ENCODE measurements around the gene POLE. TPM values are rescaled to one million over a fixed set of nuclear protein-coding genes. Genes with fewer than 3 reads are reported as not detected.

The POLE gene
- total RNA-seq, 1 experiment from 2014 or later, result 96.1 TPM

DNA sequence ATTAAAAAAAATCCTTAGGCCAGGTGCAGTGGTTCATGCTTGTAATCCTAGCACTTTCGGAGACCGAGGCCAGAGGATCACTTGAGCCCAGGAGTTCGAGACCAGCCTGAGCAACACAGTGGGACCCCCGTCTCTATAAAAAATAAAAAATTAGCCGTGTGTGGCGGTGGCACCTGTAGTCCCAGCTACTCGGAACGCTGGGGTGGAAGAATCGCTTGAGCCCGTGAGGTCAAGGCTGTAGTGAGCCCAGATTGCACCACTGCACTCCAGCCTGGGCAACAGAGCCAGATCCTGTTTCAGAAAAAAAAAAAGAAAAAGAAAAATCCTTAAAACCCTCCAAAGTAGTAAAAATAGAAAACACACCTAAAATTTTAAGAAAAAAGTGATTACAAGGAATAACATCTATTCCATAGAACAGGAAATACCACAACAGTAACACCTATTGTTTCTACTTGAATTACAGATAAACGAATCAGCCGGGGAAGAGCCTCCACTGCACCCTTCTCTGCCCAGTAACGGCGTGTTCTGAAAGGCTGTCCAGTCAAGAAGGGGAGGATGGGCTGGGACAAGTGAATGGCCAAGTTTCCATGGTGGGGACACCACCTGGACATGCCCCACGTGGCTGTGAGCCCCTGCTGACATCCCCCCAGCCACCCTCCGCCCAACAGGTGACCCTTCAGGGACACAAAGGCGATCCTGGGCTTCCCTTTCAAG lies 17.8 kb downstream of the POLE start:
- POLR2A ChIA-PET (ENCODE audit: unreplicated experiment), result no interaction called here
- no peaks in the 10 kb centered on the region for H3K4me1 ChIP-seq (ENCODE audit: insufficient read depth, low read length)

DNA sequence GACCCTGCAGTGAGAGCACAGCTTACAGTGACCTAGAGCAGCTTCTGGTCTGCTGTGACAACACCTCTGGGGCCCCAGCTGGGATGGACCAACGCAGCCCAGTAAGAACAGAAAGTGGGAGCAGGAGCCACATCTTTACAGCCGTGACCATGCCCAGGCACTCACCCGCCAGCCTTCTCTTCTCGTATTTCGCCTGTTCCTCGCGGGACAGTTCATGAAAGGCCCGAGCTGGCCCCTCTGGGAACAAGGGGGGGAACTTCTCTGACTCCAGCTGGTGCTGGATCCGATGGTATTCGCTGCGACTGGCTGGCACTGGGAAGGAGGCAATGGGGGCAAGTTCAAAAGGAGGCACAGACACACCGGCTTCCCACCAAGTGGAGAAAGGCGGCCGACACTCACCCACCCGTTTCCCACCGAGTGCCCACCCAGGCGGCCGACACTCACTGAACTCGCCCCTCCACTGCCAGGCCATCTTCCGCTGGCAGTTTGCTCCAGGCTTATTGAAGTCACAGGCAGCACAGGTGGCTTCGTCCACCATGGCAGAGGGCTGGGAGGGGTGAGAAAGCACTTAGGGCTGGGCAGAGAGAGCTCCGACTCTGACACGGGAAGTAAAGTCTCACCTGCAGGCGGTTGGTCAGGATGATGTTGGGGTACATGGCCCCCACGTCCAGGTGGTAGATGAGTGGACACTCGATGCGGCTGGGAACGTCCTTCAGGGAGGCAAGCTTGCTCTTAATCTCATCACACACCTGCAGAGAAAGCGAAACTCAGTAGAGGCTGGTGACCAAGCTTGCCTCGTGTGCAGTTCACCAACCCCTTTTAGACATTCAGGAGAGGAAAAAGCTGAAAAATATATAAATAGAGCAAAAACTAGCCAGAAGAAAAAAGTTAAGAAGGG lies 18.7 kb downstream of the POLE start:
- TF ChIP-seq, protein P1, sequence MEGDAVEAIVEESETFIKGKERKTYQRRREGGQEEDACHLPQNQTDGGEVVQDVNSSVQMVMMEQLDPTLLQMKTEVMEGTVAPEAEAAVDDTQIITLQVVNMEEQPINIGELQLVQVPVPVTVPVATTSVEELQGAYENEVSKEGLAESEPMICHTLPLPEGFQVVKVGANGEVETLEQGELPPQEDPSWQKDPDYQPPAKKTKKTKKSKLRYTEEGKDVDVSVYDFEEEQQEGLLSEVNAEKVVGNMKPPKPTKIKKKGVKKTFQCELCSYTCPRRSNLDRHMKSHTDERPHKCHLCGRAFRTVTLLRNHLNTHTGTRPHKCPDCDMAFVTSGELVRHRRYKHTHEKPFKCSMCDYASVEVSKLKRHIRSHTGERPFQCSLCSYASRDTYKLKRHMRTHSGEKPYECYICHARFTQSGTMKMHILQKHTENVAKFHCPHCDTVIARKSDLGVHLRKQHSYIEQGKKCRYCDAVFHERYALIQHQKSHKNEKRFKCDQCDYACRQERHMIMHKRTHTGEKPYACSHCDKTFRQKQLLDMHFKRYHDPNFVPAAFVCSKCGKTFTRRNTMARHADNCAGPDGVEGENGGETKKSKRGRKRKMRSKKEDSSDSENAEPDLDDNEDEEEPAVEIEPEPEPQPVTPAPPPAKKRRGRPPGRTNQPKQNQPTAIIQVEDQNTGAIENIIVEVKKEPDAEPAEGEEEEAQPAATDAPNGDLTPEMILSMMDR (conservative IDR thresholded peaks at IDR 0.05; ENCODE audit: low read depth, low read length), result no peak
- TF ChIP-seq EZH2phosphoT487 (IDR thresholded peaks at IDR 0.05; ENCODE audit: borderline replicate concordance, low read length), result no peak
- TF ChIP-seq EZH2 (IDR thresholded peaks at IDR 0.05; ENCODE audit: low read length, unreplicated experiment), result no peak
- H3K27ac ChIP-seq (ENCODE audit: low read length), result no peak overlapping the region
- H3F3A ChIP-seq (ENCODE audit: low read length, unreplicated experiment), result no peaks in the 10 kb centered on the region
- H2AFZ ChIP-seq (ENCODE audit: low read length), result no peak overlapping the region
- H3K36me3 ChIP-seq (ENCODE audit: low read depth, low read length), result peaks cover 55% of the 10 kb centered on the region
- CTCF ChIA-PET, result no interaction called here
- no peak for DNase-seq
- H3K27me3 ChIP-seq (ENCODE audit: low read length), result no peaks in the 10 kb centered on the region
- POLR2A ChIA-PET (ENCODE audit: unreplicated experiment), result no interaction called here
- no TSS peak for BruUV-seq (replicated peaks)
- H3K9me3 ChIP-seq (ENCODE audit: low read length), result no peaks in the 10 kb centered on the region
- no peak for ATAC-seq
- no peaks in the 10 kb centered on the region for H3K9me2 ChIP-seq (replicated peaks; ENCODE audit: low read length)
- H3K4me1 ChIP-seq (ENCODE audit: insufficient read depth, low read length), result no peaks in the 10 kb centered on the region
- no peak overlapping the region for H3K4me2 ChIP-seq (ENCODE audit: low read length)
- intact Hi-C loops (cut with micrococcal nuclease), result no loop called here
- no peaks in the 10 kb centered on the region for H3K79me2 ChIP-seq (ENCODE audit: low read length)
- H4K20me1 ChIP-seq (ENCODE audit: low read length), result no peaks in the 10 kb centered on the region
- H3K9ac ChIP-seq (ENCODE audit: low read length), result no peak overlapping the region
- no peak overlapping the region for H3K4me3 ChIP-seq (ENCODE audit: low read length)

More for the DNA sequence above, 17.8 kb downstream of the POLE start:
- TF ChIP-seq EZH2phosphoT487 (IDR thresholded peaks at IDR 0.05; ENCODE audit: borderline replicate concordance, low read length) (no peak), EZH2 (IDR thresholded peaks at IDR 0.05; ENCODE audit: low read length, unreplicated experiment) (no peak)
- TF ChIP-seq, protein P1 (conservative IDR thresholded peaks at IDR 0.05; ENCODE audit: low read depth, low read length), result no peak
- H3K4me3 ChIP-seq (ENCODE audit: low read length), result no peak overlapping the region
- no peak overlapping the region for H3K27ac ChIP-seq (ENCODE audit: low read length)
- H3K4me2 ChIP-seq (ENCODE audit: low read length), result no peak overlapping the region
- no peaks in the 10 kb centered on the region for H3K27me3 ChIP-seq (ENCODE audit: low read length)
- peaks cover 48% of the 10 kb centered on the region for H3K36me3 ChIP-seq (ENCODE audit: low read depth, low read length)
- no peaks in the 10 kb centered on the region for H4K20me1 ChIP-seq (ENCODE audit: low read length)
- no peaks in the 10 kb centered on the region for H3K9me2 ChIP-seq (replicated peaks; ENCODE audit: low read length)
- CTCF ChIA-PET, result no interaction called here
- H3K9ac ChIP-seq (ENCODE audit: low read length), result no peak overlapping the region
- no peaks in the 10 kb centered on the region for H3K79me2 ChIP-seq (ENCODE audit: low read length)
- ATAC-seq, result no peak
- no peak overlapping the region for H2AFZ ChIP-seq (ENCODE audit: low read length)
- H3K9me3 ChIP-seq (ENCODE audit: low read length), result no peaks in the 10 kb centered on the region
- intact Hi-C loops (cut with micrococcal nuclease), result no loop called here
- no peaks in the 10 kb centered on the region for H3F3A ChIP-seq (ENCODE audit: low read length, unreplicated experiment)
- no peak for DNase-seq
- BruUV-seq (replicated peaks), result no TSS peak

DNA sequence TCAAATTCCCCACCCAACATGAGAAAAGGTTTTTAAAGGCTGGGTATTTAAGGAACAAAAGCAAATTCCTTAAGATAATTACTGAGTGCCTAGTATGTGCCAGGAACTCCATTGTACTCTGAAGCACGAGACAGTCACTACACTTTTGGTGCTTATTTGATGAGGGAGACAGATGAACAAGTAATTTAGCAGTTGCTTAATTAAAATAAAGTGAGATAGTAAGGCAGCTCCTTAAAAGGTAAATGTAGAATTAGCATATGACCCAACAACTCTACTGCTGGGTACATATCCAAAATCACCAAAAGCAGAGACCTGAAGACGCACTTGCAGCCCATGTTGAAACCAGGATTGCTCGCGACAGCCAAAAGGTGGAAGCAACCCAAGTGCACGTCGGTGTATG lies 21.3 kb downstream of the POLE start:
- Histone ChIP-seq H3F3A (ENCODE audit: low read length, unreplicated experiment) (no peaks in the 10 kb centered on the region), H2AFZ (ENCODE audit: low read length) (no peak overlapping the region), H3K36me3 (ENCODE audit: low read depth, low read length) (peaks cover 64% of the 10 kb centered on the region), H3K4me3 (ENCODE audit: low read length) (no peak overlapping the region), H3K4me2 (ENCODE audit: low read length) (no peak overlapping the region), H3K9me2 (replicated peaks; ENCODE audit: low read length) (no peaks in the 10 kb centered on the region), H3K27ac (ENCODE audit: low read length) (no peak overlapping the region), H3K27me3 (ENCODE audit: low read length) (no peaks in the 10 kb centered on the region), H3K9me3 (ENCODE audit: low read length) (no peaks in the 10 kb centered on the region), H4K20me1 (ENCODE audit: low read length) (no peaks in the 10 kb centered on the region), H3K4me1 (ENCODE audit: insufficient read depth, low read length) (no peaks in the 10 kb centered on the region), H3K79me2 (ENCODE audit: low read length) (no peaks in the 10 kb centered on the region), H3K9ac (ENCODE audit: low read length) (no peak overlapping the region)
- no peak for TF ChIP-seq EZH2phosphoT487 (IDR thresholded peaks at IDR 0.05; ENCODE audit: borderline replicate concordance, low read length)
- TF ChIP-seq, protein P1 (conservative IDR thresholded peaks at IDR 0.05; ENCODE audit: low read depth, low read length), result no peak
- no peak for TF ChIP-seq EZH2 (IDR thresholded peaks at IDR 0.05; ENCODE audit: low read length, unreplicated experiment)
- no TSS peak for BruUV-seq (replicated peaks)
- DNase-seq (no peak), ATAC-seq (no peak)
- ChIA-PET POLR2A (ENCODE audit: unreplicated experiment) (no interaction called here), CTCF (no interaction called here)
- intact Hi-C loops (cut with micrococcal nuclease), result no loop called here
